GM18526 (cell line): ENCODE data around the gene HSD17B8.

Source experiments
- POLR2A ChIP-seq: IDR thresholded peaks from 3 replicates; pipeline ENCODE4 v1.6.1; 2011; ENCODE audit not compliant: insufficient read length; ENCODE audit errors: extremely low read depth

The HSD17B8 gene

DNA sequence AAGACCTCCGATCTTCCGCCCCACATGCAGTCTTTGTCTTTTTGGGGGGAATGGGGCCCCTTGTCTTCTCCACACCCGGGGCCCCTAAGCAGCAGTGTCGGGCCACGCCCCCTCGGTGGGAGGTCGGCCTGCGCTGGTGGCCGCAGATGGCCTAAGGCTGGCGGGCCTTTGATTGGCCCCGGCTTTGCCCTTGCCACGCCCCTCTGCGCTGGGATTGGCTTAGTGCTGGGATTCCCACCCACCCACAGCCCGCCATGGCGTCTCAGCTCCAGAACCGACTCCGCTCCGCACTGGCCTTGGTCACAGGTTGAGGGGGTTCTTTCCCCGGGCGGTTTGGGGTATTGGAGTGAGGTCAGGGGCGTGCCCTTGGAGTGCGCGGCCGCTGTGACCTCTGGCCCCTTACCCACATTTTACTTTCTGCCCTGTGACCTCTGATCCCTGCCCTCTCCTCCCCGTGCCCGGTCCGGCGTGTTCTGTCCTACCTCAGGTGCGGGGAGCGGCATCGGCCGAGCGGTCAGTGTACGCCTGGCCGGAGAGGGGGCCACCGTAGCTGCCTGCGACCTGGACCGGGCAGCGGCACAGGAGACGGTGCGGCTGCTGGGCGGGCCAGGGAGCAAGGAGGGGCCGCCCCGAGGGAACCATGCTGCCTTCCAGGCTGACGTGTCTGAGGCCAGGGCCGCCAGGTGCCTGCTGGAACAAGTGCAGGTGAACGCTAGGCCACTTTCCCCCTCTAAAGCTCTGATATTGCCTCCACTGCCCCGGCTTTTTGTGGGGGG, at the start of gene HSD17B8:
TSS of gene HSD17B8 (plus strand) at position 241 of the 776 bp plus-strand sequence. CDS start at position 255, 14 bp downstream.
- peak; percentile 58 for TF ChIP-seq POLR2A

DNA sequence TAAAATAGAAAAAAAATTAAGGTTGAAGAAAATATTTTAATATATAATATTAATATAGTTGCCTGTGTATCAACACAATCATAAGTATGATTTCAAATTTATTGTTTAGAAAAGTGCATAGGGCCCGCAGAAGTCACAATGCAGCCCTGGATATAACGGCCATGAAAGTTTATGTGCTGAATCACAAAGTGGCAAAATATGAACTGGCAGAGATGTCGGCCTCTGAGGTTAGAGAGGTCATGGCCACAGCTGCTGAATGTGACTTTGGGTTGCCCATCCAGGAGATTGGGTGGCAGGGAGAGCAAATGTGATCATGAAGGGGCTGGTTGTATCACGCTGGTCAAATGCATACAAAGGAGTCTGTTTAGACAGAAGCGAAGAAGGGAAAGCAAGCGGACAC, 47.9 kb upstream of the HSD17B8 start:
- no peak for TF ChIP-seq POLR2A

DNA sequence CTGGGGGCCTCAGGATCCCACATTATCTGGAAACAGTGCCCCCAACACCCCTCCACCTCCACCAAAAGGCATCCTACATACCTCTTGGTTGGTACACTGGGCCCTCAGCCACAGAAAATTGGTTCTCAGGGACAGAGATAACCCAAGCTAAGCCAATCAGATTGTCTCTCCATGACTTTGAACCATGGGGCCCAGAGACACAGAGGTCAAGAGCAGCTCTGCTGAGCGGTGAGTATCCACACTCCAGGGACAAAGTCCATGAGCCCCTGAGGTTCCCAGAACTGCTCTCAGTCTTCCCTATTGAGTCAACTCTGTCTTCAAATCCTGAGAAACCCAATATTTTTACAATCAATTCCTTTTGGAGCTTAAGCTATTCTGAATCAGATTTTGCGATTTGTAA, 47.5 kb upstream of the HSD17B8 start:
- no peak for TF ChIP-seq POLR2A

DNA sequence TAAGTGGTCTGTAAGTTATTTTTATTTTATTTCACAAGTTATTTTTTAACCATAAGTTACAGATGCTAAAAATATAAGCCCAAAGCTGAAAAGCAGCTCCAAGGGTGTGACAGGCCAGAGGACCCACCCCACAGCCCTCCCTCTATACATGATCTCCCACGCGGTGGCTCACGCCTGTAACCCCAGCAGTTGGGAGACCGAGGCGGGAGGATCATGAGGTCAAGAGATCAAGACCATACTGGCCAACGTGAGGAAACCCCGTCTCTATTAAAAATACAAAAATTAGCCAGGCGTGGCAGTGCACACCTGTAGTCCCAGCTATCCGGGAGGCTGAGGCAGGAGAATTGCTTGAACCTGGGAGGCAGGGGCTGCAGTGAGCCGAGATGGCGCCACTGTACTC, 44.4 kb upstream of the HSD17B8 start:
- no peak for TF ChIP-seq POLR2A

DNA sequence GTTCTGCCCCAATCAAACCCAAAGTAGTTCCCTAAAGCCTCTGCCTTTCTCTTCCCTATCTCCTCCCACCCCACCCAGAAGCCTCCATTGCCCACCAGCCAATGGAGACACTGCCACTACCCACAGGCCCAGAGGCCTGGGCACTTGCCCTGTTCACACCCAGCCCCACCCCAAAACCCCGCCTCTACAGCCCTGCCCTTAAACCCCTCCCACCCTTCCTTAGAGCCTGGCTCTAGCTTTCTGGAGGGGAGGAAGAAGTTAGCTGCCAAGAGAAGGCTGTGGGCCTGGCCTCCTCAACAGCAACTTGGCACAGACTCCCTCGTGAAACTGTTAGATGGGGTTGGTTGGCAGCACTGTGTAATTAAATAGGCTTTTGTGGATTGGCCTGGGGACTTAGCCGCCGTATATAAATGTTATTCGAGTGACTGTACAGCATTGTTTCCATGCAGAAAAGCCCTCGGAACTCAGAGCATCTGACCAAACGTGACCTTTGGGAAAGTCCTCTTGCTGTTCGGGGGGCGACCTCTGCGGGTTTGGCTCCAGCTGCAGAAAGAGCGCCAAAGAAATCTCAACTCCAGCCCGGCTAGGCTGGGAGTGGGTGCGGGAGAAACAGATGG, 43.6 kb upstream of the HSD17B8 start:
- TF ChIP-seq POLR2A = no peak

DNA sequence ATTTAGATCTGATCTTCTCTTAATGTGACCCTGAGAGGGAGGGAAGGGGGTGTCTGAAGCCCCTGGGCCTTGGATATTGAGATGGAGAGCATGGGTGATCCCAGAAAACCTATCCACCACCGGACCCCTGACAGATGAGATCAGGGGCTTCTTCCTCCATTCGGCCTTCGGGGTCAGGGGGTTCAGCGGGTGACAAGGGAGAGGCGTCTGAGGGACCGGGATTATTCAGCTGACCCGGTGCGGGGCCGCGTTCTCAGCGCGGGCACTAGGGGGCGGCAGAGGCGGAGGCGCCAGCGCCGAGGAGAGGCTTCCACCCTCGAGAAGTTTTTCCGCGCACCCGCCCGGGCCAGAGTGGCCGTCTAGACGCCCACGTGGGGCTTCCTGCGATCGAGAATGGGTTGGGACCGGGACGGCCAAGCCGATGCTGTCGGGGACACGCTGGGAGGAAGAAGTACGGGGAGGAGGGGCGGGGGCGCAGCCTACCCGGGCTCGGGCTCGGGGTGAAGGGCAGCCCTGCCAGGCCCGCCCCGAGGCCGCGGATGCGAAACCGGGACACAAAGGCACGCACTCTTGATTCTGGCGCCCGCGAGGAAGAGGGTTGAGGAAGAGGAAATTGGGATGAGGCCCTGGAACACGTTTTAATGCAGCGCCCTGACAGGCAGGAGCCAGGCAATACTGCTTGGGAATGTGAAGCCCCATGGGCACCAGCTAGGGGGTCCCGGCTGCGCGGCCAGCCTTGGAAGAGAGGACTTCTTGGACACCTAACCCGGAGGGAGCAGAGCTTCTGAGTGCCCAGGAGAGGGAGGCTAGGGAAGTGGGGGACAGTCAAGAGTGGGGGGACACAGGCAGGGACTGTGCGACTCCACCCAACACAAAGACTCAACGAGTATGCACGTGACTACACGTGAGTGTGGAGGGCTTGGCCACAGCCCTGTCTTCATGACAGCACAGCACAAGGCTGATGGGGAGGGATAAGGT, 42.8 kb upstream of the HSD17B8 start:
- TF ChIP-seq POLR2A = no peak

DNA sequence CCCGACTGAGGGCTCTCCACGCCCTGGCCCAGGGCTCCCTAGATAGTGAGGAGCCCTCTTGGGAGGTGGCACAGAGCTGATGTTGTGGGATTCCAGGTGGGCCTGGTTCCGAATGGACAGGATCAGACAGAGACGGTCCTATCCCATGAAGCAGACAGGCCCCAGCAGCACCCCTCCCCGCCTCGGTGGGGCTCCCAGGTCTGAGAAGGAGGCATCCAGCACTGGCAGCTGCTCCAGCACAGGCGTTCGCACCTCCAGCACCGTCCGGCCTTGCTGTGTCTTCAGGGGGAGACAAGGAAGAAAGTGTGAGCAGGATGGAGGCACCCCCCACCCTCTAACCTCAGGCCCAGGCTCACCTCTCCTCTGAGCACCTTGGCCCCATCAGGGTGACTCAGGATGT, 40.9 kb upstream of the HSD17B8 start:
- TF ChIP-seq POLR2A = no peak

DNA sequence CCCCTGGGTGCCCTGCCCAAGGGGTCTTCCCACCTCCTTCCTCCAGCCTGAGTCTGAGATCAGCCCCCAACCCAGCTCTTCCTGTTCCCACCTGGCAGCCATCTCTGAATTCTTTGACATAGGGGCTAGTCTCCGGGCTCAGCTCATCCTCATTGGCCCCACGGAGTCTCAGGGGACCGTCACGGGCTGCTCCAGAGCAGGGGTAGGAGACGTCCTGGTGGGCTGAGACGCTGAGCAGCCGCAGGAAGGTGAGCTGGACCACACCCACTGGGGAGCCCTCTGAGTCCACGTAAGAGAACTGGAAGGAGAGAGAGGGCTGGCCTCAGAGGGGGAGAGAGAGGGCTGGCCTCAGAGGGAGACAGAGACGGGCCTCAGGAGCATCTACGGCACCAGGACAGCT, 40.3 kb upstream of the HSD17B8 start:
- TF ChIP-seq POLR2A = no peak

DNA sequence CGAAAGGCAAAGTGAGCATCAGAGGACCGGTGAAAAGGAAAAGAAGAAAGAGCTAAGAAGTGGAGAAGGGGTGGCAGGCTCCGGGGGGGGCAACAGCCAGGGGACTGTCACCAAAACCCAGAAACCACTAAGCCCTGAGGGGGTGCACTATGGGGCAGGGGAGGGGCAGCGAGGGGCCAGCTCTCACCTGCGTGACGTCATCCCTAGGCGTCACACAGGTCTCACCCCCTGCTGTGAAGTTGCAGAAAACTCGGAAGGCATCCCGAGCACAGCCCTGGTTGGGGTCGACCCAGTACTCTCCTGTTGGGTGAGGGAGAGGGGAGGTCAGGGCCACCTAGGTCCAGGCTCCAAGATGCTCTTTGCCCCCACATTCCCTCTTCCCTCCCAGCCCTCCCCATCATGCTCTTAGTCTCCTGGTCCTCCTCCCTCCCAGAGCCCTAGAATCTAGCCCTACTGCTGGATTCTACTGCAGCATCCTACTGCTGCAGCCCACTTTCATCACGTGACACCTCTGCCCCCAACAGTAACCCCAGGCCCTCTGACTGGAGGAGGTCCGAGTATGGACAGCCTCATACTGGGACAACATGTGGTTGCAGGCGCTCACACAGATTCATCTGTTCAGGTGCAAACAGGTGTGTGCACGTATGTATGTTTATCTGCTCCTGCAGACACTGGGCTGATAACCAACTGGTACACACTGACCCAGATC, 39.6 kb upstream of the HSD17B8 start:
- no peak for TF ChIP-seq POLR2A

DNA sequence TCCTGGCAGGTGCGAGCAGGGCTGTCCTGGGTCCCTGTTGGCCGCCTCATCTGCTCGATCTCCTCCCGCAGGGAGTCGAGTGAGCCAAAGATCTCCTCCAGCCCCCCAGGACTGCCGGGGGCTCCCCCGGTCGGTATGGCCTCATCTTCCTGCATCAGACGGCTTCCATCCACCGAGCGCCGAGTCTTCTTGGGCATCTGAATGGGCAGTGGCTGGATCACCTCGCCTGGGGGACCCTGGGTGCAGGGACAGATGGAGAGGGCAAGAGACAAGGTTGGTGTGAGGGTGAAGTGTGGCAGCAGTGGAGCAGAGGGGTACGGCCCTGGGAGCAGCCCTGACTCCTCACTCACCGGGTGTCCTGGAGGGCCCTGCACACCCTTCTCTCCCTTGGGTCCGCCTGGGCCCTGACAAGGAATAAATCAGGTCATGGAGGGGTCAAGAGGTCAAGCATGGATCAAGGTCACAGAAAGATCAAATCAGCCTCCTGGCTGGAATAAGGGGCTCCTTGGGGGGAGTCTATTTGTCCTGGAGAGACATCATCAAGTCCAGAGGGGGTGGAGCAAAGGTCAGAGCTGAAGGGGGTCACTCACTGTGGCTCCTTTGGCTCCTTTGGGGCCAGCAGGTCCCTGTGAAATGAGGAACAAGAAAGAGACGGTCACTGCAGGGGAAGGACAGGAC, 38.7 kb upstream of the HSD17B8 start:
- no peak for TF ChIP-seq POLR2A

DNA sequence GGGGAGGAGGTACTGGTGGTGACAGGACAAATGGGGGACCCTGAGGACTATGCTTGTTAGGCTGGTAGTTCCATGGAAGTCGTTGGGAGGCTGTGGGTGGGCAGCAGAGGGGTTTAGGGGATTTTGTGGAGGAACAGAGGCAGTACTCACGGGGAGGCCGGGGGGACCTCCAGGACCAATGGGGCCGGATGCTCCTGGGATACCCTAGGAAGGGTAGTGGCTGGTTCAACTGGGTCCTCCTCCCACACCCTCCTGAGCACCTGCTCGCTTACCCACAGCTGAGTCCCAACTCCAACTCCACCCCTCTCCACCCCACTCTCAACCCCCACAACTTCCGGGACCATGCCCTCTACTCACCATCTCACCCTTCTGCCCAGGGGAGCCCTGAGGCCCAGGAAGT, 38.1 kb upstream of the HSD17B8 start:
- no peak for TF ChIP-seq POLR2A

DNA sequence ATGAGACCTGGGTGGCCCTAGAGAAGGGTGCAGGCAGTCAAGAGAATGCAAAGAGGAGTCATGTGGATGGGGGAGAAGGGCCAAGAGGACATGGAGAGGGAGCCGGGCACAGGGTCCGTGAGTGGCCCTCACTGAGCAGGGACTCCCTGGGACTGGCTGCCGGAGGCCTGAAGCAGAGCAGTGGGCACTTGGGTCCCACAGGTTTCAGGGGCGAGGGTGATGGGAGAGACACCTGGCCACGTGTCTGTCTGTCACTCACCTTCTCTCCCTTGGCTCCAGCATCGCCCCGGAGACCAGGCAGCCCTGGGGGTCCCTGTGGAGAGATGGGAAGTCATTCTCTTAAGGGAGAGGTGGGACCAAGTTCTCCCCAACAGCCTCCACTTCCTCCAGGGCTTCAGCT, 37.6 kb upstream of the HSD17B8 start:
- TF ChIP-seq POLR2A = no peak

DNA sequence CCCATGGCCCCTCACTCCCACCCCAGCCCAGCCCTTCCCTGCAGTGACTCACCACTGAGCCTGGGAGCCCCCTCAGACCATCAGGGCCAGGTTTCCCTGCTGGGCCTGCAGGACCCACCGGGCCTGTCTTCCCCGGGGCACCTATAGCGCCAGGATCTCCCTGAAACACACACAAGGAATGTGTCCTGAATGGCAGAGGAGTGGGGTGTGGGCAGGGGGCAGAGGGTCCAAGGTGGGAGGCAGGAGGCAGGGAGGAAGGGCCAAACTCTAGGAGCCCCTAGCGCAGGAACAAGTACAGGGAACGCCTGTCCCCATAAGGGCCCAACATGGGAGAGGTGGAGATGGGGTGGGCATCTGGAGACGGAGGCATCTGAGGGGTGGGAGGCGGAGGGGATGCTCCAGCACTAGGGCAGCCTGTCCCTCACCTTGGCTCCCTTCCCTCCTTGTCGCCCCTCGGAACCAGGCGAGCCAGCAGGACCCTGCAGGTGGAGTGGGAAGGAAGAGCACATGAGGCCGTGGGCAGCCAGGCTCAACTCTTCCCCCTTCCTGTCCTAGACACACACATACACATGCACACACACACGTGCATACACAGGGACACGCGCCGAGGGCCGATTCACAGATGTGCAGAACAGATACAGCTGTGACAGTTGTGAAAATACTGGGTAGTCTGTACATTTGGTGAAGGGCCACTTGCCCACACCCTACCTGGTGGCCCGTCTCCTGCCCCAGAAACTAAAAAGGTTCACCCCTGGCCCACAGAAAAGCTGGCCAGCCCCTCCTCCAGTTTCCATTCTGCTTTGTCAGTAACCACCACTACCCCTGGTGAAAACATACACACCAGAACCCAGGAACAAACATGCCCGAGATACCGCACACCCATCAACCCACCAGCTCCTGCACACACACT, 36.8 kb upstream of the HSD17B8 start:
- no peak for TF ChIP-seq POLR2A

DNA sequence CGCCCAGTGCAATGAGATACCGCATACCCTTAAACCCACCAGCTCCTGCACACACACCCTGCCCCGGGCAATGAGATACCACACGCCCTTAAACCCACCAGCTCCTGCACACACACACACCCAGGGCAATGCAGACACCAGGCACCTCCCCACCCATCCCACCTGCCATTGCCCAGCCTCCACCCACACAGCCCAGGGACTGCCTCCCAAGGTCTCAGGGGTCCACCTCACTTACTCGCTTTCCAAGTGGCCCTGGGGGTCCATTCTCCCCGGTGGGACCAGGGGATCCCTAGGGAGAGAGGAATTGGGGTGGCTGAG, 36.2 kb upstream of the HSD17B8 start:
- TF ChIP-seq POLR2A = no peak
